Measurements from ENCODE around the gene COL18A1.

Gene COL18A1

DNA sequence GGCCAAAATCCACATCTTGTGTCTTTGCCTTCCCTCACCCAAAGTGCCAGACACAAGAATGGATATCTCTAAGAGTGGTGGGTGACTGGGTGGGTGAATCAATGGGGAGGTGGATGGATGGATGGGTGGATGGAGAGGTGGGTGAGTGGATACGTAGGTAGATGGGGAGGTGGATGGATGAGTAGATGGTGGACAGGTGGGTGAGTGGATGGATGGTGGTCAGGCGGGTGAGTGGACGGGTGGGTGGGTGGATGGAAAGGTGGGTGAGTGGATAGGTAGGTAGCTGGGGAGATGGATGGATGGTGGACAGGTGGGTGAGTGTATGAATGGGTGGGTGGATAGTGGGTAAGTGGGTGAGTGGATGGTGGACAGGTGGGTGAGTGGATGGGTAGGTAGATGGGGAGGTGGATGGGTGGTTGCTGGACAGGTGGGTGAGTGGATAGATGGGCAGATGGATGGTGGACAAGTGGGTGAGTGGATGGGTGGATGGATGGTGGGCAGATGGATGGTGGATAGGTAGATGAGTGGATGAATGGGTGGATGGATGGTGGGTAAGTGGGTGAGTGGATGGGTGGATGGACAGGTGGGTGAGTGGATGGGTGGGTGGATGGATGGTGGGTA lies 103.0 kb downstream of the COL18A1 start:
- no peak for DNase-seq

DNA sequence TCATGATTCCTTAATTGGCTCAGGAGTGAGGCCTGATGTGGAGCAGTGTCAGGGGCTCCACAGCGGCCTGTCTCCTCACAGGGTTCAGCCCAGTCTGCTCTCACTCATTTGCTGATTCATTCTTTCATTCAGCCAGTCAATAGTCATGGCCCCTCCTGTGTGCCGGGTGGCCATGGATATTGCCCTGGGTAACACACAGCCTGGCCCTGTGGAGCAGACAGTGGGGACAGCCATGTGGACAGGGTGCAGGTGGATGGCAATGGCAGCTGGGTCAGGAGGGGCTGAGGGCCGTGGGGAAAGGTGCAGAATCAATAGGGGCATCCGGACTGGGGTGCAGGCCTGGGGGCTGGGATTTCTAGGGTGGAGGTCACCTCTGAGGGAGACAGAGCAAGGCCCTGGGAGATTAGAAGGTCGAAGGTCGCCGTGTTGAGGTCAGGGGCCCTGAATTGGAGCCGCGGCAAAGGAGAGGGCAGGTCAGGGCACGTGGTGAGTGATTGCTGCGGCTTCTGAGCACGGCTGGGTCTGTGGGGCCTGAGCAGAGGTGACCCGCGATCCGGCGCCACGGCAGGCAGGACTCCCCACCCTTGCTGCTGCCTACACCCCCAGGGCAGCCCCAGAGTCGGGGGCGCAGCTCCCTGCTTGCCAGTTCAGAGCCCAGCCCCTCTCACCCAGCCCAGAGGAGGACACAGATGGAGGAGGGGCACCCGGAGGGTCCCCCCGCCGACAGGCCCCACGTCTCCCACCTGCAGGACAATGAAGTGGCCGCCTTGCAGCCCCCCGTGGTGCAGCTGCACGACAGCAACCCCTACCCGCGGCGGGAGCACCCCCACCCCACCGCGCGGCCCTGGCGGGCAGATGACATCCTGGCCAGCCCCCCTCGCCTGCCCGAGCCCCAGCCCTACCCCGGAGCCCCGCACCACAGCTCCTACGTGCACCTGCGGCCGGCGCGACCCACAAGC lies 103.9 kb downstream of the COL18A1 start:
- DNase-seq, result peak in 1 of 5 experiments; percentile 4

- no peak for DNase-seq
Measured at GRCh38 chr21:45509566-45510465, 104.9 kb downstream of the COL18A1 start.

GRCh38 chr21:45510466-45510955 lies 105.5 kb downstream of the COL18A1 start:
- no peak for DNase-seq

DNA sequence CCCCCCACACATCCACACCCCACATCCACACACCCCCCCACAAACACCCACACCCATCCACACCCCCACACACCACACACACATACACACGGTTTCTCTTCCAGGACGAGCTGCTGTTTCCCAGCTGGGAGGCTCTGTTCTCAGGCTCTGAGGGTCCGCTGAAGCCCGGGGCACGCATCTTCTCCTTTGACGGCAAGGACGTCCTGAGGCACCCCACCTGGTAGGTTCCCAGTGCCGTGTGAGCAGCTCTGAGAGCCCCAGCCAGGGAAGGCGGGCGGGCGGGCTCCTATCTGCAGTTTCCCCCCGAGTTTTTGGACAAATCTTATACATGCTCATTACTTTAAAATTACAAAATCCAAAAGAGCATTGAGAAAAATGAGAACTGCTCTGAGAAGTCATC lies 106.0 kb downstream of the COL18A1 start:
- no peak for DNase-seq

- DNase-seq, result no peak
Measured at GRCh38 chr21:45511661-45512431, 106.9 kb downstream of the COL18A1 start.

GRCh38 chr21:45512626-45513002 lies 107.6 kb downstream of the COL18A1 start:
- DNase-seq, result no peak

- DNase-seq, result peak in 1 of 5 experiments; percentile 25
Measured at GRCh38 chr21:45513003-45513717, 108.2 kb downstream of the COL18A1 start.

GRCh38 chr21:45513741-45514310 lies 108.9 kb downstream of the COL18A1 start:
- no peak for DNase-seq

DNA sequence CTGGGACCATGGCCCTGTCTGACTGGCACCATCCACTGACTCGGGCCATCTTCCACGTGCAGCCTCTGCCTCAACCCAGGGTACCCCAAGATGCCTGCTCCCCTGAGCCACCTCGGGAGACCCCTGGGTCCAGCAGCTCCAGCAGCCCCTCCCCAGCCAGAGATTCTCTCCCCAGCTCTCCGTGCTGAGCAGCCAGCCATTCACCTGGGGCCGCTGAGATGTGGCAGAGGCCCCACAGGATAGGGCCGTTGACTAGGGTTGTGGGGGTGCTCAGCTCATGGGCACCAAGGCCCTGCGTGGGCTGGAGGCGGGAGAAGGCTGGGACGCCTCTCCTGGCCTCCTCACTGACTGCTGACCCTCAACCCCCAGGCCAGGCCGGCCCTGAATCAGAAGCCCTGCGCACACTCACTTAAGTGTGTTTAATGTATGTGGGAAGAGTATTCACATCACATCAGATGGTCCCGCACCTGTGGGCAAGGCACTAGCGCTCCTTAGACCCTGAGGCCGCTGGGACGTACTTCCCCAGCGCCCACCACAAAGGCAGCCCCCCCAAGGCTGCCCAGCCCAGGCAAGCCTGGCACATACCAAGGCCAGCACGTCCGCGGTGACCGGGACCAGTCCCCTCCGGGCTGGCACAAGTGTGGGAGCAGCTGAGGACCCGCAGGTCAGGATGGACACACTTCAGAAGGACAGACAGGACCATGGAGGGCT lies 109.5 kb downstream of the COL18A1 start:
- no peak for DNase-seq

- no peak for DNase-seq
Measured at GRCh38 chr21:45515241-45516061, 110.5 kb downstream of the COL18A1 start.

- no peak for DNase-seq
Measured at GRCh38 chr21:45516071-45516670, 111.2 kb downstream of the COL18A1 start.

GRCh38 chr21:45516671-45517151 lies 111.7 kb downstream of the COL18A1 start:
- DNase-seq, result no peak

- DNase-seq, result peak in 1 of 5 experiments; percentile 61
Measured at GRCh38 chr21:45517249-45518065, 112.5 kb downstream of the COL18A1 start.

DNA sequence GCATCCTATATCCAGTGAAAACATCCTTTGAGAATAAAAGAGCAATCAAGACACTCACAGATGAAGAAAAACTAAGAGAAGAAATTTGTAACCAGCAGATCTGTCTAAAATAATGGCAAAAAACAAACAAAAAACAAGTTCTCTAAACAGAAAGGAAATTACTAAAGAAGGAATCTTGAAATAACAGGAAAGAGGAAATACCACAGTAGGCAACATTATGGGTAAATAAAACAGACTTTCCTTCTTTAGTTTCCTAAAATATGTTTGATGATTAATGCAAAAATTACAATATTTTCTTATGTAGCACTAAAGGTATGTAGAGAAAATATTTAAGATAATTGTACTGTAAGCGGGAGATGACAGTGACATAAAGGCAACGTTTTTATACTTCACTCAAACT lies 113.8 kb downstream of the COL18A1 start:
- DNase-seq, result no peak

GRCh38 chr21:45519182-45519581 lies 114.2 kb downstream of the COL18A1 start:
- DNase-seq, result no peak

GRCh38 chr21:45521241-45521640 lies 116.3 kb downstream of the COL18A1 start:
- DNase-seq, result no peak

GRCh38 chr21:45522381-45522780 lies 117.4 kb downstream of the COL18A1 start:
- DNase-seq, result no peak
